Measurements from ENCODE around the gene COL27A1. TPM values are rescaled to one million over a fixed set of nuclear protein-coding genes. Genes with fewer than 3 reads are reported as not detected.

The COL27A1 gene
- total RNA-seq, 1 donor from 2014 or later = 48.5 TPM

DNA sequence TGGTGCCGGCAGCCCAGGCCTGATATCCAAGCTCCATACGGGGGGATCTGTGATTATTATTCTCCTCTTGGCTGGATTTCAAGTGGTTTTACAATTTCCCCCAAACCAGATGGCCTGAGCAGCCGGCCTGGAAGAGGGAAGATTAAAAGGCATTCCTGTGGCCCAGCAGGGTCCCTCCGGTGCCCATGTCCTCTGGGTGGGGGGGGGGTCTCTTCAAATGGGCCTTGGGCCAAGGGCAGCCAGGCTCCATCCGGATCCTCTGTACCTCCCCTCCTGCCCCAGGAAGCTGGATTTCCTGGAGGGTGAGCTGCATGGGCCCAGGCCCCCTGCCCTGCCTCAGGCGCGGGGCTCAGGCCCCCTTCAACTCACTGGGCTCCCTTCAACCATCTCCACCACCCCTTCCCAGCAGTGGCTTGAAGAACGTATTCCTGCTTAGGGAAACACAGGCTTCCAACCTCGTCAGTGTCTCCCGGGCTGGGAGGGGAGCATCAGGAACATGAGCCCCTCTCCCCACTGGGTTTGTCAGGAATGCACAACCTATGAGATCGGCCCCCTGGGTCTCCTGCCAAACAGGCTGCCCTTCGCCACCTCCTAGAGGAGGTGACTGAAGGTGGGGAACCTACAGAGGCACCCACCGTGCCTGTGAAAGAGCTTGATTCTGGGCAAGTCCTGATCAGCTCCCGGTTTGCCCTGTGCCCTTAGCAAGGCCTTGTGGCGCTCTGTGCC, 104.6 kb downstream of the COL27A1 start:
- H3K36me3 Mint-ChIP-seq (ENCODE audit: low read depth) = peaks cover 3% of the 10 kb centered on the region

DNA sequence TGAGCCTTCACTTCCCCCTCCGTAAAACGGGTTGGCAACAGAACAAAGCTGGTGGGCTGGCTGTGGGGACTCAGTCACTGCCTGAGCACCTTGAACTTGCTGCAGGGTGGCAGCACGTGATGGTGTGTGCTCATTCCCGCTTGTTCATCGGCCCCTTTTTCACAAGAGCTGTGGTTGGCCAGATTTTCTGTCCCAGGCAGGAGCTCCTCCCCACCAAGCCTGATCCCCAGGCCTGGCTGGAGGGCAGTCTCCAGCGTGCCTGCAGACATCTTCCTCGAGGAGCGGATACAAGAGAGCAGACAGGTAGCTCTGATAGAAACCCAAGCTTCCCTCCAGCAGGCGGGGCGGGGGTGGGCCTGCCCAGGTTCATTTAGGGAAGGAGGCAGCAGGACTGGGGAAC, 105.7 kb downstream of the COL27A1 start:
- Mint-ChIP-seq H3K4me3 (ENCODE audit: unreplicated experiment) (no peak overlapping the region), H3K27ac (ENCODE audit: unreplicated experiment) (no peak overlapping the region), H3K27me3 (ENCODE audit: low read depth) (no peaks in the 10 kb centered on the region), H3K9me3 (ENCODE audit: low read depth) (no peaks in the 10 kb centered on the region), H3K36me3 (ENCODE audit: low read depth) (peaks cover 9% of the 10 kb centered on the region), H3K4me1 (ENCODE audit: low read depth) (no peaks in the 10 kb centered on the region)
- DNase-seq (ENCODE audit: low spot score) = no peak
- TF ChIP-seq, protein P1, sequence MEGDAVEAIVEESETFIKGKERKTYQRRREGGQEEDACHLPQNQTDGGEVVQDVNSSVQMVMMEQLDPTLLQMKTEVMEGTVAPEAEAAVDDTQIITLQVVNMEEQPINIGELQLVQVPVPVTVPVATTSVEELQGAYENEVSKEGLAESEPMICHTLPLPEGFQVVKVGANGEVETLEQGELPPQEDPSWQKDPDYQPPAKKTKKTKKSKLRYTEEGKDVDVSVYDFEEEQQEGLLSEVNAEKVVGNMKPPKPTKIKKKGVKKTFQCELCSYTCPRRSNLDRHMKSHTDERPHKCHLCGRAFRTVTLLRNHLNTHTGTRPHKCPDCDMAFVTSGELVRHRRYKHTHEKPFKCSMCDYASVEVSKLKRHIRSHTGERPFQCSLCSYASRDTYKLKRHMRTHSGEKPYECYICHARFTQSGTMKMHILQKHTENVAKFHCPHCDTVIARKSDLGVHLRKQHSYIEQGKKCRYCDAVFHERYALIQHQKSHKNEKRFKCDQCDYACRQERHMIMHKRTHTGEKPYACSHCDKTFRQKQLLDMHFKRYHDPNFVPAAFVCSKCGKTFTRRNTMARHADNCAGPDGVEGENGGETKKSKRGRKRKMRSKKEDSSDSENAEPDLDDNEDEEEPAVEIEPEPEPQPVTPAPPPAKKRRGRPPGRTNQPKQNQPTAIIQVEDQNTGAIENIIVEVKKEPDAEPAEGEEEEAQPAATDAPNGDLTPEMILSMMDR (IDR thresholded peaks at IDR 0.05) = no peak

More for the DNA sequence above, 104.6 kb downstream of the COL27A1 start:
- no peaks in the 10 kb centered on the region for H3K4me1 Mint-ChIP-seq (ENCODE audit: low read depth)
- no peak for DNase-seq (ENCODE audit: low spot score)
- H3K4me3 Mint-ChIP-seq (ENCODE audit: unreplicated experiment) = no peak overlapping the region
- no peaks in the 10 kb centered on the region for H3K27me3 Mint-ChIP-seq (ENCODE audit: low read depth)
- no peaks in the 10 kb centered on the region for H3K9me3 Mint-ChIP-seq (ENCODE audit: low read depth)
- H3K27ac Mint-ChIP-seq (ENCODE audit: unreplicated experiment) = no peak overlapping the region
- TF ChIP-seq, protein P1 (IDR thresholded peaks at IDR 0.05) = no peak

DNA sequence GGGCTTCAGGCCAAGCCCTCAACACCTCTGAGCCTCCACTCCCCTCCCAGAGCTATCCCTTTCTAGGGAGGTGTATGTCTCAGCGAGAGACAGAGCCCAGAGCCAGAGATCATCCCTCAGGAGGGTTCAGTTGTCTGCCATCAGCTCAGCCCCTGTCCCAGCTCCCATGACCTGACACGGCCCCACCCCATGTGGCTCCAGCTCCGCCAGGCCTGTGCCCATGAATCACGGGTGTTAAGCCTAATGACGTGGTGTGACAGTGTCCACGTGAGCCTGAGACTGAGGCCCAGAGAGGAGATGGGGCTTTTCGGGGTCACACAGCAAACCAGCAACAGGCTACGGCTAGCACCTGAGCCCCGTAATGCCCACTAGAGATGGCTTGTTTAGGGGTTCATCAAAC, 106.7 kb downstream of the COL27A1 start:
- Mint-ChIP-seq H3K27me3 (ENCODE audit: low read depth) (no peaks in the 10 kb centered on the region), H3K4me1 (ENCODE audit: low read depth) (no peaks in the 10 kb centered on the region), H3K4me3 (ENCODE audit: unreplicated experiment) (no peak overlapping the region), H3K27ac (ENCODE audit: unreplicated experiment) (no peak overlapping the region), H3K9me3 (ENCODE audit: low read depth) (no peaks in the 10 kb centered on the region), H3K36me3 (ENCODE audit: low read depth) (peaks cover 10% of the 10 kb centered on the region)
- DNase-seq (ENCODE audit: low spot score) = no peak
- TF ChIP-seq, protein P1 (IDR thresholded peaks at IDR 0.05) = no peak

DNA sequence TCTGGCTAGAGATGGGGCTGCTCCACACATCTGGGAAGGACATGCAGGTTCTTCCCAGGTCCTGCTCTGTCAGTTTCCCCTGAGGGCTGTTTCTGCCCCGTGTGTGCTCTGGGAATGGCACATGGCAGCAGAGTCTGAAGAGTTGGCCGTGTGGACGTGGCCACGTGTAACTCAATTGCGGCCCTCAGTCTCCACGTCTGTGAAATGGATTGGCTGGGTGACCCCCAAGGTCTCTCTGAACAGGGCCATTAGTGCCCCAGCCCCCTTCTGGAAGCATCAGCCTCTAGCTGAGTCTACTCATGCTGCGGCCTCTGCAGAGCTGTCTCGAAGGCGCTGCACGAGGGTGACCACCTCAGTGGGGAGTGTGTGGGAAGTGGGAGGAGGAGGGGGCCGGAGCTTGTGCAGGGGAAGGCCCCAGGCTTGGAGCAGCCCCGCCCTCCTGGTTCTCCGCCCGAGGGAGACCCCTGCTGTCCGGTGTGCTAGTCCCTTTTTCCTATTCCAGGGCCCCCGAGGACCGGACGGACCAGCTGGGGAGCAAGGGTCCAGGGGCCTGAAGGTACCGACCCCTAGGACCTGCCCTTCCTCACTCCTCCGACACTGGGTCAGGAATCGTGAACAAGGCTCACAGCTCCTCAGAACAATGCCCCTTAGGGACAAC, 108.6 kb downstream of the COL27A1 start:
- no peaks in the 10 kb centered on the region for H3K9me3 Mint-ChIP-seq (ENCODE audit: low read depth)
- DNase-seq (ENCODE audit: low spot score) = no peak
- TF ChIP-seq, protein P1 (IDR thresholded peaks at IDR 0.05) = peak; percentile 74
- H3K27me3 Mint-ChIP-seq (ENCODE audit: low read depth) = no peaks in the 10 kb centered on the region
- no peak overlapping the region for H3K4me3 Mint-ChIP-seq (ENCODE audit: unreplicated experiment)
- peaks cover 13% of the 10 kb centered on the region for H3K36me3 Mint-ChIP-seq (ENCODE audit: low read depth)
- peak overlapping the region; percentile 41 for H3K27ac Mint-ChIP-seq (ENCODE audit: unreplicated experiment)
- no peaks in the 10 kb centered on the region for H3K4me1 Mint-ChIP-seq (ENCODE audit: low read depth)

DNA sequence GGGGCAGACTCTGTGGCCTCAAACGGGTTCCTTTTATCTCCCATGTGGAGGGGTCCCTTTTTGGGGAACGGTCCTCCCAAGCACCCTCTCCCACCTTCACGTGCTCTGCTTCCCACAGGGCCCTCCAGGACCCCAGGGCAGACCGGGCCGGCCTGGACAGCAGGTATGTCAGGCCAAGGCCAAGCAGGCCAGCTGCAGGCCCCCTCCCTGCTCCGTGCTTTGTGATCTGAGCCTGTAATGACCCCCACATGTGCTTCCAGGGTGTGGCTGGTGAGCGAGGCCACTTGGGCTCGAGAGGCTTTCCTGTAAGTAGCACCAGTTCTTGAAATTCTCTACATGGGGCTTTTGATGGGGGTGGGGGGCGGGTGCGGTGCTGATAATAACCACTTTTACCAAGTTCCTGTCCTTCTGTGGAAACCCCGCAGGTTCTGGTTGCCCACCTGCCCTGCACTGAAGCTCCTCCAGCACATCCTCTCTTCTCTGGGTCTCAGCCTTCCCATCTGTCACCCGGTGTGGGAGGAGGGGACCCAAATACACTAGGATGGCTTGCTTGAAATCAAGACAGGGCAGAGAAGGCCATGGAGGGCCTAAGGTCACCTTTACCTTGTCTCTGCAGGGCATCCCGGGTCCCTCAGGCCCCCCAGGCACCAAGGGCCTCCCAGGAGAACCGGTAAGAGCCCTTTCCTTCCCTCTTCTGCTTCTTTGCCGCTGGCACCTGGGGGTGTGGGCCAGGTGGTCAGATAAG, 109.6 kb downstream of the COL27A1 start:
- Mint-ChIP-seq H3K4me1 (ENCODE audit: low read depth) (no peaks in the 10 kb centered on the region), H3K27me3 (ENCODE audit: low read depth) (no peaks in the 10 kb centered on the region), H3K4me3 (ENCODE audit: unreplicated experiment) (no peak overlapping the region), H3K27ac (ENCODE audit: unreplicated experiment) (no peak overlapping the region), H3K9me3 (ENCODE audit: low read depth) (no peaks in the 10 kb centered on the region), H3K36me3 (ENCODE audit: low read depth) (peaks cover 13% of the 10 kb centered on the region)
- TF ChIP-seq, protein P1 (IDR thresholded peaks at IDR 0.05) = no peak
- no peak for DNase-seq (ENCODE audit: low spot score)

Data from chondrocyte (in vitro differentiated cells).